K562 (cell line): ENCODE measurements around the gene MYBPH. TPM values are rescaled to one million over a fixed set of nuclear protein-coding genes. Genes with fewer than 3 reads are reported as not detected.

ENCODE experiments used
- ATAC-seq: fragments of 200-7000 bp; cut with Tn5 transposase; 3 replicates; pipeline ENCODE4 v1.9.1; 2020; ENCODE audit warnings: moderate library complexity
- BruUV-seq: library from RNA; stranded (reverse); fragments of 400-500 nt; replicated peaks from 2 replicates; lab custom pipeline; 2021; lab: Mats Ljungman, UMichigan
- CTCF ChIA-PET: fragments of 300-600 bp; formaldehyde crosslinking; extraction: SDS; loops from one replicate; lab custom pipeline; 2021; ENCODE audit warnings: low intra/inter-chr PET ratio; lab: Yijun Ruan, JAX
- POLR2A ChIA-PET: fragments of 300-600, 350-650 bp; sonication (Branson Sonifier 250); formaldehyde crosslinking; extraction: SDS; loops from one replicate; lab custom pipeline; 2021; ENCODE audit warnings: antibody characterized with exemption, inconsistent platforms; lab: Yijun Ruan, JAX
- DNase-seq, 4 experiments: peaks; one replicate each; pipeline versions ENCODE4 v3.0.0 to v3.0.0-alpha.2; 2011 to 2018; ENCODE audit warnings: low spot score in 3 of 4, mixed read lengths in 3 of 4; ENCODE audit errors: extremely low read depth in 1 of 4
- FAIRE-seq: peaks from 2 replicates; lab custom pipeline; 2011; peaks lifted over from hg19 to GRCh38; lab: Jason Lieb, UNC
- H2AFZ ChIP-seq: 2 replicates; pipeline ENCODE4 v1.6.0; 2011; ENCODE audit warnings: low read depth, low read length, control low read depth, inconsistent platforms
- H3K27ac ChIP-seq: fragments of 200-600 bp; 3 replicates; pipeline ENCODE4 v1.8.0; 2011; ENCODE audit warnings: low read depth, mild to moderate bottlenecking, control low read depth, inconsistent platforms, low read length, moderate library complexity, mixed read lengths; ENCODE audit errors: extremely low read depth
- H3K27me3 ChIP-seq, 2 experiments: fragments of 300-600 bp in 1 of 2; 2 replicates in 1 of 2; 3 replicates in 1 of 2; pipeline versions ENCODE4 v1.6.0 to v1.8.0; 2011; ENCODE audit warnings: inconsistent platforms in 2 of 2, low read length in 2 of 2, mild to moderate bottlenecking in 1 of 2, mixed read lengths in 1 of 2, moderate library complexity in 1 of 2; ENCODE audit not compliant: control insufficient read depth in 2 of 2, insufficient read depth in 2 of 2
- H3K36me3 ChIP-seq: fragments of 300-600 bp; 3 replicates; pipeline ENCODE4 v1.8.0; 2011; ENCODE audit warnings: mild to moderate bottlenecking, low read length, inconsistent platforms; ENCODE audit not compliant: control insufficient read depth, insufficient read depth
- H3K4me1 ChIP-seq, 2 experiments: fragments of 200-600 bp in 1 of 2; replicated peaks in 1 of 2; 2 replicates in 1 of 2; 3 replicates in 1 of 2; pipeline versions ENCODE4 v1.5.1 to v1.8.0; 2011; ENCODE audit warnings: inconsistent platforms in 2 of 2, low read length in 2 of 2, mild to moderate bottlenecking in 1 of 2, mixed read lengths in 1 of 2, moderate library complexity in 1 of 2; ENCODE audit not compliant: control insufficient read depth in 2 of 2, insufficient read depth in 2 of 2
- H3K4me2 ChIP-seq: 2 replicates; pipeline ENCODE4 v1.6.1; 2011; ENCODE audit warnings: low read length, control low read depth, inconsistent platforms, mixed read lengths; ENCODE audit not compliant: insufficient read depth
- H3K4me3 ChIP-seq: fragments of 200-600 bp; sonication (generic), shearing (Covaris generic); 2 replicates; pipeline ENCODE4 v1.5.1; 2016; ENCODE audit warnings: control low read depth, inconsistent platforms
- H3K79me2 ChIP-seq: fragments of 200-600 bp; 3 replicates; pipeline ENCODE4 v1.8.0; 2011; ENCODE audit warnings: low read length, inconsistent platforms; ENCODE audit not compliant: control insufficient read depth, insufficient read depth
- H3K9ac ChIP-seq, 2 experiments: 2 replicates each; pipeline versions ENCODE4 v1.6.0 to v1.6.1; 2011; ENCODE audit warnings: low read depth in 2 of 2, low read length in 2 of 2, control low read depth in 1 of 2, inconsistent platforms in 1 of 2, mild to moderate bottlenecking in 1 of 2, mixed read lengths in 1 of 2; ENCODE audit not compliant: insufficient read depth in 1 of 2
- H3K9me1 ChIP-seq: one replicate; pipeline ENCODE4 v1.6.0; 2011; ENCODE audit warnings: inconsistent platforms, mild to moderate bottlenecking, low read length, moderate library complexity; ENCODE audit not compliant: control insufficient read depth, insufficient read depth
- H3K9me3 ChIP-seq: replicated peaks from 2 replicates; pipeline ENCODE4 v1.5.1; 2011; ENCODE audit warnings: low read depth, low read length, inconsistent platforms; ENCODE audit not compliant: control insufficient read depth, insufficient read depth
- H4K20me1 ChIP-seq: replicated peaks from 2 replicates; pipeline ENCODE4 v1.6.1; 2011; ENCODE audit warnings: low read length, inconsistent platforms, mixed read lengths; ENCODE audit not compliant: control insufficient read depth, insufficient read depth
- BCL6 ChIP-seq: fragments of 250-450 bp; sonication (Bioruptor Pico); IDR thresholded peaks from 2 replicates; pipeline ENCODE4 v1.4.0; 2020
- CTBP1 ChIP-seq: fragments of 450-650 bp; IDR thresholded peaks from 2 replicates; pipeline ENCODE4 v1.6.1; 2016; ENCODE audit warnings: borderline replicate concordance
- FOSL1 ChIP-seq: fragments of 200-800 bp; sonication (Bioruptor generic); conservative IDR thresholded peaks from 2 replicates; pipeline ENCODE4 v1.6.1; 2016; ENCODE audit warnings: missing genetic modification characterization, missing compliant biosample characterization
- HIVEP1 ChIP-seq: fragments of 250-450 bp; sonication (Bioruptor Pico); IDR thresholded peaks from 2 replicates; pipeline ENCODE4 v1.4.0; 2020; ENCODE audit warnings: mild to moderate bottlenecking
- PHTF2 ChIP-seq: fragments of 250-450 bp; sonication (Bioruptor Pico); IDR thresholded peaks from 2 replicates; pipeline ENCODE4 v1.5.0; 2021; ENCODE audit warnings: mild to moderate bottlenecking
- SRF ChIP-seq, 2 experiments: fragments of 250-450, 450-650 bp in 1 of 2; sonication (Bioruptor Pico) in 1 of 2; sonication (generic) in 1 of 2; formaldehyde crosslinking; IDR thresholded peaks; 2 replicates each; pipeline versions ENCODE4 v1.5.0 to v1.5.1; 2020 to 2022; ENCODE audit warnings: mild to moderate bottlenecking in 1 of 2, missing genetic modification reagents in 1 of 2
- TAF7 ChIP-seq: fragments of 450-650 bp; IDR thresholded peaks from 2 replicates; pipeline ENCODE4 v1.6.1; 2016; ENCODE audit warnings: missing genetic modification characterization, missing compliant biosample characterization
- WHSC1 ChIP-seq: IDR thresholded peaks from one replicate; pipeline ENCODE4 v1.6.1; 2012; ENCODE audit warnings: low read length, control low read depth, inconsistent platforms
- ZNF24 ChIP-seq: fragments of 450-650 bp; IDR thresholded peaks from 2 replicates; pipeline ENCODE4 v1.6.1; 2016
- ZNF583 ChIP-seq: fragments of 250-450 bp; sonication (Bioruptor Pico); IDR thresholded peaks from 2 replicates; pipeline ENCODE4 v1.4.0; 2020
- WGBS: fragments of 100-300 bp; shearing (Covaris generic); methylation state at CpG from one replicate; pipeline ENCODE4 v1.1.6; 2016; ENCODE audit warnings: low coverage, mixed read lengths; ENCODE audit not compliant: insufficient coverage; ENCODE audit errors: missing lambda C conversion rate; 5-methylcytosine and 5-hydroxymethylcytosine counted together
- in situ Hi-C: fragments of 300-500 bp; cut with MboI; formaldehyde crosslinking; loops from 4 replicates; pipeline ENCODE4 v1.15.0; 2018; ENCODE audit warnings: inconsistent platforms, mixed read lengths
- intact Hi-C: fragments of 100-400 bp; cut with micrococcal nuclease; formaldehyde crosslinking; loops from 2 replicates; pipeline ENCODE4 v1.14.2; 2022
- polyA plus RNA-seq, 8 experiments: library from polyadenylated mRNA; depleted of rRNA in 4 of 8; stranded (reverse) in 5 of 8; unstranded in 3 of 8; fragments of >200 nt; fragmentation: Nextera tagmentation in 2 of 8; fragmentation: Illumina TruSeq in 1 of 8; extraction: Ambion mirVana in 2 of 8; extraction: Trizol in 1 of 8; gene quantifications; 2 replicates each; pipeline versions ENCODE4 v1.2.1 to v1.2.3, GENCODE V29; 2011 to 2014; ENCODE audit warnings: inconsistent platforms in 1 of 8, missing spikeins in 1 of 8
- total RNA-seq, 7 experiments: library from RNA; depleted of rRNA in 6 of 7; stranded (reverse); fragments of >200 nt in 6 of 7; fragmentation: Illumina TruSeq in 2 of 7; extraction: Trizol in 2 of 7; gene quantifications; 2 replicates each; pipeline versions ENCODE4 v1.2.1 to v1.2.3, GENCODE V29; 2011 to 2021; ENCODE audit warnings: low replicate concordance in 1 of 7
- TF ChIP-seq, protein P1 (sequence below): IDR thresholded peaks from 2 replicates; pipeline ENCODE4 v1.6.1; 2011; ENCODE audit warnings: borderline replicate concordance, low read depth, mild to moderate bottlenecking, moderate library complexity, low read length; ENCODE audit not compliant: insufficient read depth, poor library complexity, severe bottlenecking
- TF ChIP-seq, protein P2 (sequence below): fragments of 250-450 bp; sonication (Bioruptor Pico); IDR thresholded peaks from 2 replicates; pipeline ENCODE4 v1.9.0; 2021; ENCODE audit warnings: mild to moderate bottlenecking
- TF ChIP-seq, protein P3 (sequence below), 2 experiments: fragments of 450-650 bp in 1 of 2; IDR thresholded peaks; 2 replicates each; pipeline ENCODE4 v1.6.1; 2011 to 2017; ENCODE audit warnings: low read depth in 2 of 2, antibody characterized with exemption in 1 of 2, borderline replicate concordance in 1 of 2, low read length in 1 of 2, mild to moderate bottlenecking in 1 of 2, mixed read lengths in 1 of 2; ENCODE audit not compliant: control insufficient read depth in 1 of 2
- TF ChIP-seq, protein P4 (sequence below): IDR thresholded peaks from 2 replicates; pipeline ENCODE4 v1.6.1; 2016; ENCODE audit warnings: missing genetic modification characterization, missing compliant biosample characterization

Gene MYBPH
- total and polyA plus RNA-seq, 9 of the 15 experiments (the other 6 are each of a cell fraction or from before 2014, with no cell fraction given) = 0.13 TPM; not detected in 8

DNA sequence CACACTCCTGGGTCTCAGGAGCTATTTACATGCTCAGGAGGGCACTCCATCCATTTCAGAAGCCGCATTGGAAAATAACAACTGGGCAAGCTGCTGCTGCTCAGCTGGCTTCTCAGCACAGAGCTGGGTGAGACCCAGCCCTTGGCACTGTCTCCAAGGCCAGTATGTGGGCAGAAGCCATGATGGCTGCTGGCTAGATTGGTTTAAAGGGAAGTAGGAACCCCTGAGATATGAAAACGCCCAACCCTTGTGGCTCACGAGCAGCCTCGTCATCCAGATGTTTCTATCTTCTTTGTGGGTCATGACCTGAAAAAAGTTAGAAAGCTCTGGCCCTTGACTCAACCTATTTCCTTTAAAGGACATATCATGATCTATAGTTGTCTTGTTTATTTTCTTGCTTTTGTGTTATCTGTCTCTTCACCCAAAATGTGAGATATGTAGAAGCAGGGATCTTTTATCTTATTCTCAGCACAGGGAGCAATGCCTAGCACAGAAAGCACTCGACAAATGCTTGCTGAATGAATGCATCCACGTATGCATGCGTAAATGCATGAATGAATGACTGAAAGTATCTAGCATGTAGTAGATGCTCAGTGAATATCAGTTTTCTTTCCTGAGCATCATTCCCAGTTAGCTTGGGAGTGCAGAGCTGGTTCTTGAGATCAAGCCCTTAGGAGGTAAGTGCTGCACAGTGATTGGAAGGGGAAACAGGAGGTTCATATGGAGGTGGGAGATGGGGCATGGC, 11.6 kb downstream of the MYBPH start:
- FAIRE-seq (no peak), ATAC-seq (no peak), DNase-seq (no peak)
- 1% methylated on average over 7 of the region's 7 CpGs for WGBS
- Histone ChIP-seq H4K20me1 (peaks cover 9% of the 10 kb centered on the region; the same call in 1 of the 2 replicates), H3K27me3 (peaks cover 32 to 73% of the 10 kb centered on the region in 2 experiments; a peak in 4 of 5 replicates), H3K9me3 (no peaks in the 10 kb centered on the region), H3K4me2 (no peak overlapping the region), H3K36me3 (no peaks in the 10 kb centered on the region), H3K79me2 (no peaks in the 10 kb centered on the region), H3K4me1 (peaks cover 0 to 7% of the 10 kb centered on the region in 2 experiments; a peak in 1 of 5 replicates), H2AFZ (no peak overlapping the region), H3K27ac (no peak overlapping the region), H3K4me3 (no peak overlapping the region), H3K9me1 (no peaks in the 10 kb centered on the region), H3K9ac (no peak overlapping the region)
- ChIA-PET CTCF (interaction anchor here (0.7 kb wide), 1 partner anchor 12 kb away, joined by 3 read pairs; the partner anchor contains the start of gene MYBPH), POLR2A (interaction anchor here (0.6 kb wide), 2 partner anchors 15 to 587 kb away, joined by 3 read pairs; no protein-coding TSS in a partner anchor)
- intact Hi-C loops = loop anchor here (2.0 kb wide), 1 partner anchor 53 kb away; no protein-coding TSS in a partner anchor
- in situ Hi-C loops = no loop called here
- no TSS peak for BruUV-seq
- TF ChIP-seq, protein P1, sequence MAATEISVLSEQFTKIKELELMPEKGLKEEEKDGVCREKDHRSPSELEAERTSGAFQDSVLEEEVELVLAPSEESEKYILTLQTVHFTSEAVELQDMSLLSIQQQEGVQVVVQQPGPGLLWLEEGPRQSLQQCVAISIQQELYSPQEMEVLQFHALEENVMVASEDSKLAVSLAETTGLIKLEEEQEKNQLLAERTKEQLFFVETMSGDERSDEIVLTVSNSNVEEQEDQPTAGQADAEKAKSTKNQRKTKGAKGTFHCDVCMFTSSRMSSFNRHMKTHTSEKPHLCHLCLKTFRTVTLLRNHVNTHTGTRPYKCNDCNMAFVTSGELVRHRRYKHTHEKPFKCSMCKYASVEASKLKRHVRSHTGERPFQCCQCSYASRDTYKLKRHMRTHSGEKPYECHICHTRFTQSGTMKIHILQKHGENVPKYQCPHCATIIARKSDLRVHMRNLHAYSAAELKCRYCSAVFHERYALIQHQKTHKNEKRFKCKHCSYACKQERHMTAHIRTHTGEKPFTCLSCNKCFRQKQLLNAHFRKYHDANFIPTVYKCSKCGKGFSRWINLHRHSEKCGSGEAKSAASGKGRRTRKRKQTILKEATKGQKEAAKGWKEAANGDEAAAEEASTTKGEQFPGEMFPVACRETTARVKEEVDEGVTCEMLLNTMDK = no peak
- no peak for TF ChIP-seq PHTF2
- TF ChIP-seq HIVEP1 = no peak
- no peak for TF ChIP-seq CTBP1
- peak; percentile 77 for TF ChIP-seq ZNF24
- TF ChIP-seq, protein P2, sequence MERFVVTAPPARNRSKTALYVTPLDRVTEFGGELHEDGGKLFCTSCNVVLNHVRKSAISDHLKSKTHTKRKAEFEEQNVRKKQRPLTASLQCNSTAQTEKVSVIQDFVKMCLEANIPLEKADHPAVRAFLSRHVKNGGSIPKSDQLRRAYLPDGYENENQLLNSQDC (CRISPR knock-in tag) = no peak
- no peak for TF ChIP-seq TAF7 (tag)
- TF ChIP-seq FOSL1 (tag) = peak; percentile 86
- peak; percentile 47; the same call in 1 of the 2 replicates for TF ChIP-seq BCL6
- TF ChIP-seq WHSC1 = no peak
- TF ChIP-seq ZNF583 (CRISPR knock-in tag) = no peak
- TF ChIP-seq, protein P3, sequence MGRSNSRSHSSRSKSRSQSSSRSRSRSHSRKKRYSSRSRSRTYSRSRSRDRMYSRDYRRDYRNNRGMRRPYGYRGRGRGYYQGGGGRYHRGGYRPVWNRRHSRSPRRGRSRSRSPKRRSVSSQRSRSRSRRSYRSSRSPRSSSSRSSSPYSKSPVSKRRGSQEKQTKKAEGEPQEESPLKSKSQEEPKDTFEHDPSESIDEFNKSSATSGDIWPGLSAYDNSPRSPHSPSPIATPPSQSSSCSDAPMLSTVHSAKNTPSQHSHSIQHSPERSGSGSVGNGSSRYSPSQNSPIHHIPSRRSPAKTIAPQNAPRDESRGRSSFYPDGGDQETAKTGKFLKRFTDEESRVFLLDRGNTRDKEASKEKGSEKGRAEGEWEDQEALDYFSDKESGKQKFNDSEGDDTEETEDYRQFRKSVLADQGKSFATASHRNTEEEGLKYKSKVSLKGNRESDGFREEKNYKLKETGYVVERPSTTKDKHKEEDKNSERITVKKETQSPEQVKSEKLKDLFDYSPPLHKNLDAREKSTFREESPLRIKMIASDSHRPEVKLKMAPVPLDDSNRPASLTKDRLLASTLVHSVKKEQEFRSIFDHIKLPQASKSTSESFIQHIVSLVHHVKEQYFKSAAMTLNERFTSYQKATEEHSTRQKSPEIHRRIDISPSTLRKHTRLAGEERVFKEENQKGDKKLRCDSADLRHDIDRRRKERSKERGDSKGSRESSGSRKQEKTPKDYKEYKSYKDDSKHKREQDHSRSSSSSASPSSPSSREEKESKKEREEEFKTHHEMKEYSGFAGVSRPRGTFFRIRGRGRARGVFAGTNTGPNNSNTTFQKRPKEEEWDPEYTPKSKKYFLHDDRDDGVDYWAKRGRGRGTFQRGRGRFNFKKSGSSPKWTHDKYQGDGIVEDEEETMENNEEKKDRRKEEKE (IDR thresholded peaks at IDR 0.05; ENCODE audit: borderline replicate concordance in 1 of 2, control insufficient read depth in 1 of 2, low read depth in 2 of 2, low read length in 1 of 2) = no peak
- TF ChIP-seq, protein P4, sequence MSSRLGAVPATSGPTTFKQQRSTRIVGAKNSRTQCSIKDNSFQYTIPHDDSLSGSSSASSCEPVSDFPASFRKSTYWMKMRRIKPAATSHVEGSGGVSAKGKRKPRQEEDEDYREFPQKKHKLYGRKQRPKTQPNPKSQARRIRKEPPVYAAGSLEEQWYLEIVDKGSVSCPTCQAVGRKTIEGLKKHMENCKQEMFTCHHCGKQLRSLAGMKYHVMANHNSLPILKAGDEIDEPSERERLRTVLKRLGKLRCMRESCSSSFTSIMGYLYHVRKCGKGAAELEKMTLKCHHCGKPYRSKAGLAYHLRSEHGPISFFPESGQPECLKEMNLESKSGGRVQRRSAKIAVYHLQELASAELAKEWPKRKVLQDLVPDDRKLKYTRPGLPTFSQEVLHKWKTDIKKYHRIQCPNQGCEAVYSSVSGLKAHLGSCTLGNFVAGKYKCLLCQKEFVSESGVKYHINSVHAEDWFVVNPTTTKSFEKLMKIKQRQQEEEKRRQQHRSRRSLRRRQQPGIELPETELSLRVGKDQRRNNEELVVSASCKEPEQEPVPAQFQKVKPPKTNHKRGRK = no peak
- TF ChIP-seq SRF (CRISPR knock-in tag; IDR thresholded peaks at IDR 0.05) = peak in 1 of 2 experiments; percentile 55; a peak in 1 of 4 replicates
